Activated CD8-positive, alpha-beta T cell treated with anti-CD3 and anti-CD28 coated beads for 36 hours (primary cell): ENCODE data around the gene CSRNP3. TPM values are rescaled to one million over a fixed set of nuclear protein-coding genes. Genes with fewer than 3 reads are reported as not detected.

ENCODE experiments used
- ATAC-seq: fragments of 200-7000 bp; cut with Tn5 transposase; one replicate; pipeline ENCODE4 v1.10.0; 2021; ENCODE audit warnings: mild to moderate bottlenecking, moderate library complexity
- CTCF ChIA-PET: fragments of 350-600 bp; sonication (Branson Sonifier 250); formaldehyde crosslinking; loops from one replicate; lab custom pipeline; 2021; ENCODE audit warnings: antibody characterized with exemption; lab: Charles Lee
- POLR2A ChIA-PET: fragments of 350-600 bp; sonication (Branson Sonifier 250); formaldehyde crosslinking; loops from one replicate; lab custom pipeline; 2021; ENCODE audit warnings: antibody characterized with exemption; lab: Charles Lee
- DNase-seq: peaks from one replicate; pipeline ENCODE4 v3.0.0-alpha.2; 2020
- H3K27ac Mint-ChIP-seq: one replicate; pipeline ENCODE4 v1.8.0; 2021; ENCODE audit warnings: mild to moderate bottlenecking, mixed read lengths
- H3K27me3 Mint-ChIP-seq: one replicate; pipeline ENCODE4 v1.8.0; 2021; ENCODE audit warnings: mixed read lengths
- H3K36me3 Mint-ChIP-seq: one replicate; pipeline ENCODE4 v1.8.0; 2021; ENCODE audit warnings: low read depth, mixed read lengths
- H3K4me1 Mint-ChIP-seq: one replicate; pipeline ENCODE4 v1.8.0; 2021; ENCODE audit warnings: low read depth, mixed read lengths
- H3K4me3 Mint-ChIP-seq: one replicate; pipeline ENCODE4 v1.8.0; 2021; ENCODE audit warnings: mild to moderate bottlenecking, moderate library complexity, mixed read lengths
- H3K9me3 Mint-ChIP-seq: one replicate; pipeline ENCODE4 v1.8.0; 2021; ENCODE audit warnings: mixed read lengths
- intact Hi-C: fragments of 100-400 bp; cut with micrococcal nuclease; formaldehyde crosslinking; loops from one replicate; pipeline ENCODE4 v1.10.0; 2022
- total RNA-seq, 2 experiments: library from RNA; stranded (reverse); gene quantifications; one replicate each; pipeline ENCODE4 v1.2.3, GENCODE V29; 2021
- TF ChIP-seq, protein P1 (sequence below): fragments of 200-600 bp; IDR thresholded peaks from one replicate; pipeline ENCODE4 v1.8.0; 2022; ENCODE audit warnings: antibody characterized with exemption, mild to moderate bottlenecking

The CSRNP3 gene
- total RNA-seq, 2 experiments from 2014 or later, result not detected

GRCh38 chr2:165499131-165499530 is 29.6 kb downstream of the CSRNP3 start:
- ChIA-PET CTCF (no interaction called here), POLR2A (no interaction called here)
- Mint-ChIP-seq H3K4me1 (no peaks in the 10 kb centered on the region), H3K27ac (no peak overlapping the region), H3K27me3 (peaks cover 1% of the 10 kb centered on the region), H3K36me3 (no peaks in the 10 kb centered on the region), H3K4me3 (no peak overlapping the region), H3K9me3 (no peaks in the 10 kb centered on the region)
- ATAC-seq, result no peak
- TF ChIP-seq, protein P1, sequence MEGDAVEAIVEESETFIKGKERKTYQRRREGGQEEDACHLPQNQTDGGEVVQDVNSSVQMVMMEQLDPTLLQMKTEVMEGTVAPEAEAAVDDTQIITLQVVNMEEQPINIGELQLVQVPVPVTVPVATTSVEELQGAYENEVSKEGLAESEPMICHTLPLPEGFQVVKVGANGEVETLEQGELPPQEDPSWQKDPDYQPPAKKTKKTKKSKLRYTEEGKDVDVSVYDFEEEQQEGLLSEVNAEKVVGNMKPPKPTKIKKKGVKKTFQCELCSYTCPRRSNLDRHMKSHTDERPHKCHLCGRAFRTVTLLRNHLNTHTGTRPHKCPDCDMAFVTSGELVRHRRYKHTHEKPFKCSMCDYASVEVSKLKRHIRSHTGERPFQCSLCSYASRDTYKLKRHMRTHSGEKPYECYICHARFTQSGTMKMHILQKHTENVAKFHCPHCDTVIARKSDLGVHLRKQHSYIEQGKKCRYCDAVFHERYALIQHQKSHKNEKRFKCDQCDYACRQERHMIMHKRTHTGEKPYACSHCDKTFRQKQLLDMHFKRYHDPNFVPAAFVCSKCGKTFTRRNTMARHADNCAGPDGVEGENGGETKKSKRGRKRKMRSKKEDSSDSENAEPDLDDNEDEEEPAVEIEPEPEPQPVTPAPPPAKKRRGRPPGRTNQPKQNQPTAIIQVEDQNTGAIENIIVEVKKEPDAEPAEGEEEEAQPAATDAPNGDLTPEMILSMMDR, result no peak
- intact Hi-C loops, result no loop called here
- no peak for DNase-seq

DNA sequence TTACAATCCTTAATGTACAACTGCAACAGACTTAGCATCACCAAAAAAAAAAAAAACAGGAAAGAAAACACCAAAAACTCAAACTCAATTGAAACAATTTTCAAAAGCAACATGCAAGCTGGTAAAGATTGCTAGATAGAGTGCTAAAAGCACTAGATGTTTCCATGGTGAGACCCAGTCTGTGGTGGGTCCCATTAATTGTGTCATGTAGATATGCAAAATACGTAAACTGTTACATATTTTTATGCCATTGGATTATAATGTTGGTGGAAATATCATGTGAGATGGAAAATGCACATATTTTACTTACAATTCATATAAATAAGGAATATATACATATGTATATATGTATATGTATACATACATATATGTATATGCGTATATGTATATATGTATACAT is 30.5 kb downstream of the CSRNP3 start:
- H3K27me3 Mint-ChIP-seq, result peaks cover 1% of the 10 kb centered on the region
- POLR2A ChIA-PET, result no interaction called here
- no peak for ATAC-seq
- H3K4me1 Mint-ChIP-seq, result no peaks in the 10 kb centered on the region
- CTCF ChIA-PET, result no interaction called here
- TF ChIP-seq, protein P1, result no peak
- no peak for DNase-seq
- intact Hi-C loops, result no loop called here
- no peaks in the 10 kb centered on the region for H3K36me3 Mint-ChIP-seq
- H3K27ac Mint-ChIP-seq, result no peak overlapping the region
- no peak overlapping the region for H3K4me3 Mint-ChIP-seq
- H3K9me3 Mint-ChIP-seq, result no peaks in the 10 kb centered on the region

DNA sequence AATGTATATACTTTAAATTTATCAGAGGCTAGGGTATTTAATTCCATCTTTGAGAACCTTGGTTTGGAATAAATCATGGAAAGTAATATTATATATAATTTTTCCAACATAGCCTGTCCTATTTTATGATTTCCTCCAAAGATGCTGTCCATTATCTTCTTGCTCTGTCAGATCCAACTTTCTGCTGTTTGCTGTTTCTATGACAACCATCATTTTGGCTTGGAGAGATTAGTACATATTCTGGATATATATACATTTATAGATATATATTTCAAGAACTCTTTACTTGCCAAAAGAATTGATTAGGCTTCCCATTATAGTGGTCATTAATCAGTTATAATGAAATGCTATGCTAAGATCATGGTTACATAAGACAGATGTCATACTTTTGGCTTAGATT is 31.3 kb downstream of the CSRNP3 start:
- Mint-ChIP-seq H3K4me1 (no peaks in the 10 kb centered on the region), H3K27ac (no peak overlapping the region), H3K9me3 (no peaks in the 10 kb centered on the region), H3K36me3 (no peaks in the 10 kb centered on the region), H3K4me3 (no peak overlapping the region), H3K27me3 (peaks cover 1% of the 10 kb centered on the region)
- DNase-seq, result no peak
- intact Hi-C loops, result no loop called here
- POLR2A ChIA-PET, result no interaction called here
- TF ChIP-seq, protein P1, result no peak
- no peak for ATAC-seq
- CTCF ChIA-PET, result no interaction called here

GRCh38 chr2:165505514-165505913 is 36.0 kb downstream of the CSRNP3 start:
- ChIA-PET POLR2A (no interaction called here), CTCF (no interaction called here)
- DNase-seq (no peak), ATAC-seq (no peak)
- intact Hi-C loops, result no loop called here
- no peaks in the 10 kb centered on the region for H3K36me3 Mint-ChIP-seq
- H3K27ac Mint-ChIP-seq, result no peak overlapping the region
- H3K27me3 Mint-ChIP-seq, result no peaks in the 10 kb centered on the region
- no peaks in the 10 kb centered on the region for H3K9me3 Mint-ChIP-seq
- H3K4me3 Mint-ChIP-seq, result no peak overlapping the region
- H3K4me1 Mint-ChIP-seq, result no peaks in the 10 kb centered on the region
- TF ChIP-seq, protein P1, result no peak

- no peaks in the 10 kb centered on the region for H3K9me3 Mint-ChIP-seq
These were observed 39.4 kb downstream of the CSRNP3 start for GRCh38 chr2:165508927-165509326.

More at GRCh38 chr2:165508927-165509326, 39.4 kb downstream of the CSRNP3 start:
- POLR2A ChIA-PET, result no interaction called here
- Mint-ChIP-seq H3K27me3 (no peaks in the 10 kb centered on the region), H3K27ac (no peak overlapping the region), H3K4me3 (no peak overlapping the region), H3K4me1 (no peaks in the 10 kb centered on the region), H3K36me3 (no peaks in the 10 kb centered on the region)
- intact Hi-C loops, result no loop called here
- CTCF ChIA-PET, result no interaction called here
- no peak for DNase-seq
- TF ChIP-seq, protein P1, result no peak
- no peak for ATAC-seq
